G401.6 (cell line): ENCODE results near the gene PGAP6.
A peak's percentile ranks its signal among the peaks of the same experiment; 100 is the strongest.

Experiments
- FAIRE-seq: peaks from 2 replicates; lab custom pipeline; 2012; peaks lifted over from hg19 to GRCh38; lab: Jason Lieb, UNC

The PGAP6 gene

DNA sequence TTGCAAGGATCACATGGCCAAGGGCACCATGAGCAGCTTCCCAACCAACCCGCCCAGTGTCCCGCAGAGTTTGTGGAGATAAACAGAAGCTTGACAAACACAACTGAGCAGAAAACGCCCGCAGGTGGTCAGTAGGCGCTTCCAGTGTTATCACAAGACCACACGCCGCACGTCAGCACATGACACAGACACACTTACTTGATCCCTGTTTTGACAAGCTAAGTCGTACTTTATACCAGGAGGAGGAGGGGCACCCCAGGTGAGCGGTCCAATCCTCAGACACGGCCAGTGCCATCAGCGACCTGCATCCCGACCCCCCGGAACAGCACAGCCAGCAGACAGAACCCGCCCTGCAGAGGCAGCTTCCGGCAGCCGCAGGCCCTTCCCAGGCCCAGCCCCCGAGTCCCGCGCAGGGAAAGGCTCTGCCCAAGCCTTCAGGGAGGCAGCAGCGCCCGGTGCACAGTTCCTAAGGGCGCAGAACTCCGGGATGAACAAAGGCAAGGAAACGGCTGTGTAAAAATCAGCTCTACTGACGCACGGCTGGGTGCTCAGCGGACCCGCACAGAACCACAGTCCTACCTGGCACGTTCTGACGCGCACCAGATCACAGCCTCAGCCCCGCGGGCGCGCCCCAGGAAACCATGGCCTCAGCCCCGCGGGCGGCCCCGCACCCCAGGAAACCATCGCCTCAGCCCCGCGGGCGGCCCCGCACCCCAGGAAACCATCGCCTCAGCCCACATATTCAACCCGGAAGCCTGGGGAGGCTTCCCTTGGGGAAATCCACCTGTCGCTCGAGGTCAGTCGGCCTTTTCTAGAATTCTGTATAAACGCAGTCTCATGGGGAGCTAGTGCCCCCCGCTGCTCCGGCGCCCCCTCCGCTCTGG, 57.1 kb downstream of the PGAP6 start:
- FAIRE-seq, result no peak

DNA sequence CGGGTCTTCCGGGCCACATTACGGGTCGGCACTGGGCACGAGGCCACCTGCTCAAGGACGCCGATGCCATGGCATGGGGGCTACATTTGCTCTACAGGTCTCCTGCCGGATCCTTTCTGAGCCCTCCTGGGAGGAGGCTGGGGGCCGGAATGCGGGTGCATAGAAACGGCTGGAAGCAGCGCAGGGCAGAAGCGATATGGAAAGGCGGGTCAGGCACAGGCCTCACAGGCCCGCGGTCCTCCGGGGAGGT, 57.7 kb downstream of the PGAP6 start:
- no peak for FAIRE-seq

DNA sequence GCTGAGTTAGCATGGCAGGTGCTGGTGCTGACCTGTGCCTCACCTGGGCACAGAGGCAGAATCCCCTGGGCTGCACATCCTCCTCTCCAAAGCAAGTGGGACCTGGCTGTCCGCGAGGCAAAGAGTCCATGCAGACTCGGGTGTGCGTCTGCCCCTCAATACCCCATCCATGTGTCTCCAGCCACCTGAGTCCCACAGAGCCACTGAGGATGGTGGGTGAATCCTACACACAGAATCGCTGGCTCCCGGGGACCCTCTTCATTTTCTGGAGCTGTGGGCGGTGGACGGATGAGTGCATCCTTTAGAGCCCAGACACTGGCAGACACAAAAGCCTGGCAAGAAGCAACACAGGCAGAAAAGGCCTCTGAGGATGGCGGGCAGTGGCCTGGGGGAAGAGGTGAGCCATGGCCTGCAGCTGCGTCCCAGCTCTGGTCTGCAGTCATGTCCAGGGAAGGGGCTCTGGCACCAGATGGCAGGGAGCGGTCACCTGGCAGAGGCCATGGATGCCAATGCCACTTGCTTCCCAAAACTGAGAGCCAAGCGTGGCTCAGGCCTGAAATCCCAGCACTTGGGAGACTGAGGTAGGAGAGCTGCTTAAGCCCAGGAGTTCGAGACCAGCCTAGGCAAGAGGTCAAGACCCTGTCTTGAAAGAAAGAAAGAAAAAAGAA, 59.2 kb downstream of the PGAP6 start:
- FAIRE-seq, result no peak

DNA sequence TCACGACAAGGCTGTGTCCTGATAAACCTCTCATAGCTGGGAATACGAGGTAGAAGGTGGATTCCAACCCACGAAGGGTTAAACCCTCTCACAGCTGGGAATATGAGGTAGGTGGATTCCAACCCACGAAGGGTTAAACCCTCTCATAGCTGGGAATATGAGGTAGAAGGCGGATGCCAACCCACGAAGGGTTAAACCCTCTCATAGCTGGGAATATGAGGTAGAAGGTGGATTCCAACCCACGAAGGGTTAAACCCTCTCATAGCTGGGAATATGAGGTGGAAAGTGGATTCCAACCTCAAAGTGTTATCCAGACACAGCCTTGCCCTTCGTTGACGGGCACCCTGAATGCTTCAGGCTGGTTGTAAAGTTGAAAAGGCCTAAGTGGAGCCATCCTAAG, 60.2 kb downstream of the PGAP6 start:
- FAIRE-seq, result peak; percentile 39
